Hepatocyte (in vitro differentiated cells): ENCODE results near the gene ANKS1B. TPM values are rescaled to one million over a fixed set of nuclear protein-coding genes. Genes with fewer than 3 reads are reported as not detected.
"Not testable (repeated sequence)": the region's sequence is repeated elsewhere in the genome, so short reads cannot be mapped to it uniquely, and the experiment has no call there.

Source experiments
- DNase-seq: peaks from one replicate; pipeline ENCODE4 v3.0.0-alpha.2; 2016; ENCODE audit warnings: low spot score
- H2AFZ ChIP-seq: fragments of 200-600 bp; sonication (generic); 2 replicates; pipeline ENCODE4 v1.6.0; 2016; ENCODE audit warnings: antibody characterized with exemption, mild to moderate bottlenecking
- H3K27ac ChIP-seq: fragments of 200-600 bp; sonication (generic); 2 replicates; pipeline ENCODE4 v1.5.1; 2016; ENCODE audit warnings: mild to moderate bottlenecking
- H3K27me3 ChIP-seq: fragments of 200-600 bp; sonication (generic); 2 replicates; pipeline ENCODE4 v1.6.1; 2016
- H3K36me3 ChIP-seq: fragments of 200-600 bp; sonication (generic); replicated peaks from 2 replicates; pipeline ENCODE4 v1.5.1; 2016; ENCODE audit warnings: low read depth; ENCODE audit not compliant: insufficient read depth
- H3K4me1 ChIP-seq: fragments of 200-600 bp; sonication (generic); 2 replicates; pipeline ENCODE4 v1.5.1; 2016; ENCODE audit warnings: mild to moderate bottlenecking, moderate library complexity; ENCODE audit not compliant: insufficient read depth
- H3K4me2 ChIP-seq: fragments of 200-600 bp; sonication (generic); 2 replicates; pipeline ENCODE4 v1.6.0; 2016
- H3K4me3 ChIP-seq: fragments of 200-600 bp; sonication (generic); 2 replicates; pipeline ENCODE4 v1.5.1; 2016; ENCODE audit warnings: mild to moderate bottlenecking
- H3K79me2 ChIP-seq: fragments of 200-600 bp; sonication (generic); 2 replicates; pipeline ENCODE4 v1.6.0; 2017; ENCODE audit warnings: mild to moderate bottlenecking
- H3K9me2 ChIP-seq: fragments of 200-600 bp; sonication (generic); replicated peaks from 2 replicates; pipeline ENCODE4 v1.6.0; 2017; ENCODE audit warnings: mild to moderate bottlenecking; ENCODE audit not compliant: insufficient read depth
- H3K9me3 ChIP-seq: fragments of 200-600 bp; sonication (generic); 2 replicates; pipeline ENCODE4 v1.5.1; 2016; ENCODE audit warnings: low read depth, mild to moderate bottlenecking
- H4K20me1 ChIP-seq: fragments of 200-600 bp; sonication (generic); 2 replicates; pipeline ENCODE4 v1.6.0; 2016; ENCODE audit warnings: mild to moderate bottlenecking; ENCODE audit not compliant: insufficient read depth, poor library complexity, severe bottlenecking
- EZH2 ChIP-seq: fragments of 200-600 bp; sonication (generic); IDR thresholded peaks from 2 replicates; pipeline ENCODE4 v1.6.1; 2016; ENCODE audit warnings: antibody characterized with exemption, mild to moderate bottlenecking, borderline replicate concordance
- EZH2phosphoT487 ChIP-seq: fragments of 200-600 bp; sonication (generic); IDR thresholded peaks from one replicate; pipeline ENCODE4 v1.6.1; 2018; ENCODE audit warnings: antibody characterized with exemption, mild to moderate bottlenecking, low read depth, moderate library complexity; ENCODE audit not compliant: unreplicated experiment, severe bottlenecking
- WGBS: methylation state at CpG from one replicate; pipeline ENCODE4 v1.1.6; 2016; ENCODE audit warnings: low lambda C conversion rate; ENCODE audit errors: missing lambda C conversion rate; 5-methylcytosine and 5-hydroxymethylcytosine counted together
- polyA plus RNA-seq: library from polyadenylated mRNA; unstranded; fragments of >200 nt; fragmentation: Nextera tagmentation; extraction: Ambion mirVana; gene quantifications from 2 replicates; pipeline ENCODE4 v1.2.1, GENCODE V29; 2016
- total RNA-seq: library from RNA; depleted of rRNA; stranded (reverse); fragments of >200 nt; gene quantifications from 2 replicates; pipeline ENCODE4 v1.2.3, GENCODE V29; 2014
- TF ChIP-seq, protein P1 (sequence below): fragments of 200-600 bp; sonication (generic); IDR thresholded peaks from 2 replicates; pipeline ENCODE4 v1.5.1; 2016; ENCODE audit warnings: antibody characterized with exemption, mild to moderate bottlenecking; ENCODE audit not compliant: poor library complexity

ANKS1B gene
- total and polyA plus RNA-seq, 2 experiments from 2014 or later: 1.6 to 2.2 TPM

DNA sequence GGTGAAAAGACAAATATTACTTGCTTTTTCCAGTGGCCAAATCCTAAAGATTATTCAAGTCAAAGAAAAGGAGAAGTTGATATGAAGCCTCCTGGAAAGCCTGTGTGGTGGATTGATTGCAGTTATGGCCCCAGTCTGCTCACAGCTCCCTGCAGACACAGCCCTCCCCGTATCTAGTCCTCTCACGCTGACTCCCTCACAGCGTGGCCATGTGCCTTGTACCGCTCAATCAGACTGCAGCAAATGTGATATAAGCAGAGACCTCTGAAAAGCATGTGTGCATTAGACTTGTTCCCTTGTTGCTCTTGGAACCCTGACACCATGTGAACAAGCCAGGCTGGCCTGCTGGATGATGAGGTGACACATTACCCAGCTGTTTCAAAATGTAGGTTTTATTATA lies 735.2 kb downstream of the ANKS1B start:
- Histone ChIP-seq H2AFZ (no peak overlapping the region), H3K9me3 (no peaks in the 10 kb centered on the region), H3K4me3 (no peak overlapping the region), H3K36me3 (no peaks in the 10 kb centered on the region), H3K27ac (no peak overlapping the region), H4K20me1 (no peaks in the 10 kb centered on the region), H3K27me3 (no peaks in the 10 kb centered on the region), H3K4me1 (no peaks in the 10 kb centered on the region), H3K9me2 (no peaks in the 10 kb centered on the region), H3K79me2 (no peaks in the 10 kb centered on the region), H3K4me2 (no peak overlapping the region)
- DNase-seq: no peak
- 82% methylated on average over 4 of the region's 4 CpGs for WGBS
- TF ChIP-seq EZH2: no peak
- no peak for TF ChIP-seq EZH2phosphoT487
- TF ChIP-seq, protein P1, sequence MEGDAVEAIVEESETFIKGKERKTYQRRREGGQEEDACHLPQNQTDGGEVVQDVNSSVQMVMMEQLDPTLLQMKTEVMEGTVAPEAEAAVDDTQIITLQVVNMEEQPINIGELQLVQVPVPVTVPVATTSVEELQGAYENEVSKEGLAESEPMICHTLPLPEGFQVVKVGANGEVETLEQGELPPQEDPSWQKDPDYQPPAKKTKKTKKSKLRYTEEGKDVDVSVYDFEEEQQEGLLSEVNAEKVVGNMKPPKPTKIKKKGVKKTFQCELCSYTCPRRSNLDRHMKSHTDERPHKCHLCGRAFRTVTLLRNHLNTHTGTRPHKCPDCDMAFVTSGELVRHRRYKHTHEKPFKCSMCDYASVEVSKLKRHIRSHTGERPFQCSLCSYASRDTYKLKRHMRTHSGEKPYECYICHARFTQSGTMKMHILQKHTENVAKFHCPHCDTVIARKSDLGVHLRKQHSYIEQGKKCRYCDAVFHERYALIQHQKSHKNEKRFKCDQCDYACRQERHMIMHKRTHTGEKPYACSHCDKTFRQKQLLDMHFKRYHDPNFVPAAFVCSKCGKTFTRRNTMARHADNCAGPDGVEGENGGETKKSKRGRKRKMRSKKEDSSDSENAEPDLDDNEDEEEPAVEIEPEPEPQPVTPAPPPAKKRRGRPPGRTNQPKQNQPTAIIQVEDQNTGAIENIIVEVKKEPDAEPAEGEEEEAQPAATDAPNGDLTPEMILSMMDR: no peak

DNA sequence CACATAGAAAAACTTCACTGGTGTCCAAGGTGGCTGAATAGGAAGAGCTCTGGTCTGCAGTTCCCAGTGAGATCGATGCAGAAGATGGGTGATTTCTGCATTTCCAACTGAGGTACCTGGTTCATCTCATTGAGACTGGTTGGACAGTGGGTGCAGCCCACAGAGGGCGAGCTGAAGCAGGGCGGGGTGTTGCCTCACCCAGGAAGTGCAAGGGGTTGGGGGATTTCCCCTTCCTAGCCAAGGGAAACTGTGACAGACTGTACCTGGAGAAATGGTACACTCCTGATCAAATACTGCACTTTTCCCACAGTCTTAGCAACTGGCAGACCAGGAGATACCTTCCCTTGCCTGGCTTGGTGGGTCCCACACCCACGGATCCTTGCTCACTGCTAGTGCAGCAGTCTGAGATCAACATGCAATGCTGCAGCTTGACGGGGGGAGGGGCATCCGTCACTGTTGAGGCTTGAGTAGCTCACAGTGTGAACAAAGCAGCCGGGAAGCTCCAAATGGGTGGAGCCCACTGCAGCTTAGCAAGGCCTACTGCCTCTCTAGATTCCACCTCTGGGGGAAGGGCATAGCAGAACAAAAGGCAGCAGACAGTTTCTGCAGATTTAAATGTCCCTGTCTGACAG lies 746.7 kb downstream of the ANKS1B start:
- H3K9me2 ChIP-seq, H3K4me1 ChIP-seq, H3K79me2 ChIP-seq, H4K20me1 ChIP-seq, H3K9me3 ChIP-seq, H3K27me3 ChIP-seq, H3K36me3 ChIP-seq, H3K27ac ChIP-seq, H3K4me3 ChIP-seq, H2AFZ ChIP-seq, H3K4me2 ChIP-seq: not testable (repeated sequence)
- DNase-seq: peak; percentile 58
- 43% methylated on average over 7 of the region's 7 CpGs for WGBS

DNA sequence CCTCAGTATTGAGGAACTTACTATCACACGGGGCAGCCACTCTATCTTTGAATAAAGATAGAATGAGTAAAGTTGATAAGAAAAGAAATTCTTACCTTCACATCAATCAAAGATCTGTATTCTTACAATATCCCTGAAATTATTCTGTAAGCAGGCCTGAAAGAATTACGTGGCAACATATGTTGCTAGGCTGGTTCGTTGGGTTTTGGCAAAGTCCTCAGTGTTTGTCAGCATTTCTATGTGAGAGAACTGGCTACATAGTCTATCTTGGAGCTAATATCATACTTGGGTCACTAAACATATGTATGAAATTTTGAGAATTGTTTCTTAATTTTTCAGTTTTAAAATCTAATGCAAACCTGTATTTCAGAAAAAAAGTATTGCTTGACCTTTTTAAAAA lies 749.4 kb downstream of the ANKS1B start:
- Histone ChIP-seq H3K27me3 (no peaks in the 10 kb centered on the region), H3K4me2 (no peak overlapping the region), H3K9me3 (no peaks in the 10 kb centered on the region), H3K79me2 (no peaks in the 10 kb centered on the region), H3K9me2 (no peaks in the 10 kb centered on the region), H3K27ac (no peak overlapping the region), H3K4me1 (no peaks in the 10 kb centered on the region), H2AFZ (no peak overlapping the region), H4K20me1 (no peaks in the 10 kb centered on the region), H3K4me3 (no peak overlapping the region), H3K36me3 (no peaks in the 10 kb centered on the region)
- 87% methylated on average over 3 of the region's 3 CpGs for WGBS
- no peak for DNase-seq
- no peak for TF ChIP-seq EZH2phosphoT487

DNA sequence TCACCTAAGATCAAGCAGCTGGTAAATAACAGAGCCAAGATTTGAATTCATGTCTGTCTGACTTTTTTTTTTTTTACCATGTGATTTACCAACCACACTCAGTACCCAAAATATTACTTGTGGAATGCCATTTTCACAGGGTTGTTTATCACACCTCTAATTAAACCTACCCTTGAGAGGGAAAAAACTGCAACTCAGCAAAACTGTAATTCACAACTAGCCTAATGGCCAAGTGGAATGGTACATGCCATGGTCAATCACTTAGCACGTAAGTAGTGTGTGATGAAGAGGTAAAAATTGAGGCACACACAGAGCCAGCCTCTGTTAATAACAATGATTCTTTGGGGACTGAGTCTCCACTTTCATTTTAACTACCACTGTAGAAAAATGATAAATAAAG lies 750.0 kb downstream of the ANKS1B start:
- Histone ChIP-seq H2AFZ (no peak overlapping the region), H3K9me2 (no peaks in the 10 kb centered on the region), H3K36me3 (no peaks in the 10 kb centered on the region), H4K20me1 (no peaks in the 10 kb centered on the region), H3K79me2 (no peaks in the 10 kb centered on the region), H3K27me3 (no peaks in the 10 kb centered on the region), H3K27ac (no peak overlapping the region), H3K9me3 (no peaks in the 10 kb centered on the region), H3K4me2 (no peak overlapping the region), H3K4me1 (no peaks in the 10 kb centered on the region), H3K4me3 (no peak overlapping the region)
- no peak for DNase-seq
- 91% methylated on average over 1 of the region's 1 CpG for WGBS
- TF ChIP-seq EZH2phosphoT487: no peak

DNA sequence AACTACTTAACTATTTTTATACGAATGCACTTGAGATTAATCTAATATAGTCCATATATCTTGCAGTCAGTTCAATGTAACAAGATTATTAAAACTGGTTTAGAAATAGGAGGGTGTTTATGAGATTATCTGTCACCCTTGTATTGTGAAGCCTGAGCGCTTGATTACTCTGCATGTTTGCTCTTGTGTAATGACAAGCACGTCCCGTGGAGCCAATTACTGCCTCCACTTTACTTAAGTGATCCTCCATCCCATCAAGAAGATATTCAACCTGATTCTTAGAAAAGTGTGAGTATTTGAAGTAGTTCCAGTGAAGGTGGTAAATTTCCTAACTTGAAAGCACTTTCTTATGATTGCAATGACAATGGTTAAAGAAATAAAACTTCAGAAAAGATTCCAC lies 752.4 kb downstream of the ANKS1B start:
- Histone ChIP-seq H3K79me2 (no peaks in the 10 kb centered on the region), H3K4me3 (no peak overlapping the region), H3K4me2 (no peak overlapping the region), H3K36me3 (no peaks in the 10 kb centered on the region), H4K20me1 (no peaks in the 10 kb centered on the region), H3K27me3 (no peaks in the 10 kb centered on the region), H2AFZ (no peak overlapping the region), H3K9me3 (no peaks in the 10 kb centered on the region), H3K9me2 (no peaks in the 10 kb centered on the region), H3K27ac (no peak overlapping the region), H3K4me1 (no peaks in the 10 kb centered on the region)
- TF ChIP-seq EZH2phosphoT487 (no peak), EZH2 (no peak)
- TF ChIP-seq, protein P1: no peak
- DNase-seq: no peak
- 63% methylated on average over 4 of the region's 4 CpGs for WGBS
